Lower leg skin (tissue), 3 donors: ENCODE data around the gene CDH13.

Source experiments
- POLR2A ChIP-seq, 2 donors: fragments of 450-650 bp; IDR thresholded peaks; one replicate each; pipeline ENCODE4 v1.6.1; 2016 to 2017; ENCODE audit warnings: antibody characterized with exemption in 2 of 2, mild to moderate bottlenecking in 1 of 2, moderate library complexity in 1 of 2
- TF ChIP-seq, protein P1 (sequence below), 3 donors: fragments of 450-650 bp; IDR thresholded peaks; one replicate each; pipeline ENCODE4 v1.5.1; 2016; ENCODE audit warnings: antibody characterized with exemption in 3 of 3, mild to moderate bottlenecking in 3 of 3, moderate library complexity in 2 of 3

DNA sequence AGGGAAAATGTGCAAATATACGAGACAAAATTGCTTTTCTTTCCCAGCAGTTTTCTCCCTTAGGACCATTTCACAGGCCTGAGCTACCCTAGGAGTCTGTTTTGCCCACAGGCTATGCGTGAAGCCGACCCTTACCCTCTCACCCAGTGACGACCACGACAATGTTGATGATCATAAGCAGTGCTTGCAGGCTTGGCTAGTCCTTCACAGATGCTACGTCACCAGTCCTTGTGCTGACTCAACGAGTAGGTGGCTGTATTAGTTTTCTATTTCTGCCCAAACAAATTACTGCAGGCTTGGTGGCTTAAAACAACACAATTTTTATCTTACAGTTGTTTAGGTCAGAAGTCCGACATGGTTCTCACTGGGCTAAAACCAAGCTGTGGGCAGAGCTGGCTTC lies 606.4 kb downstream of the CDH13 start:
- TF ChIP-seq POLR2A (IDR thresholded peaks at IDR 0.05) = no peak
- TF ChIP-seq, protein P1, sequence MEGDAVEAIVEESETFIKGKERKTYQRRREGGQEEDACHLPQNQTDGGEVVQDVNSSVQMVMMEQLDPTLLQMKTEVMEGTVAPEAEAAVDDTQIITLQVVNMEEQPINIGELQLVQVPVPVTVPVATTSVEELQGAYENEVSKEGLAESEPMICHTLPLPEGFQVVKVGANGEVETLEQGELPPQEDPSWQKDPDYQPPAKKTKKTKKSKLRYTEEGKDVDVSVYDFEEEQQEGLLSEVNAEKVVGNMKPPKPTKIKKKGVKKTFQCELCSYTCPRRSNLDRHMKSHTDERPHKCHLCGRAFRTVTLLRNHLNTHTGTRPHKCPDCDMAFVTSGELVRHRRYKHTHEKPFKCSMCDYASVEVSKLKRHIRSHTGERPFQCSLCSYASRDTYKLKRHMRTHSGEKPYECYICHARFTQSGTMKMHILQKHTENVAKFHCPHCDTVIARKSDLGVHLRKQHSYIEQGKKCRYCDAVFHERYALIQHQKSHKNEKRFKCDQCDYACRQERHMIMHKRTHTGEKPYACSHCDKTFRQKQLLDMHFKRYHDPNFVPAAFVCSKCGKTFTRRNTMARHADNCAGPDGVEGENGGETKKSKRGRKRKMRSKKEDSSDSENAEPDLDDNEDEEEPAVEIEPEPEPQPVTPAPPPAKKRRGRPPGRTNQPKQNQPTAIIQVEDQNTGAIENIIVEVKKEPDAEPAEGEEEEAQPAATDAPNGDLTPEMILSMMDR (IDR thresholded peaks at IDR 0.05) = no peak
